Tibial nerve (tissue), 3 donors: ENCODE data around the gene TRMU.

Experiments used
- POLR2A ChIP-seq, 2 donors: fragments of 450-650 bp; IDR thresholded peaks; one replicate each; pipeline ENCODE4 v1.6.1; 2017; ENCODE audit warnings: antibody characterized with exemption in 2 of 2, mild to moderate bottlenecking in 2 of 2, moderate library complexity in 2 of 2
- TF ChIP-seq, protein P1 (sequence below), 5 experiments: fragments of 200-600 bp in 3 of 5; fragments of 450-650 bp in 2 of 5; sonication (generic) in 3 of 5; IDR thresholded peaks; one replicate each; pipeline ENCODE4 v1.5.1; 2016 to 2019; ENCODE audit warnings: antibody characterized with exemption in 5 of 5, mild to moderate bottlenecking in 3 of 5, moderate library complexity in 2 of 5

DNA sequence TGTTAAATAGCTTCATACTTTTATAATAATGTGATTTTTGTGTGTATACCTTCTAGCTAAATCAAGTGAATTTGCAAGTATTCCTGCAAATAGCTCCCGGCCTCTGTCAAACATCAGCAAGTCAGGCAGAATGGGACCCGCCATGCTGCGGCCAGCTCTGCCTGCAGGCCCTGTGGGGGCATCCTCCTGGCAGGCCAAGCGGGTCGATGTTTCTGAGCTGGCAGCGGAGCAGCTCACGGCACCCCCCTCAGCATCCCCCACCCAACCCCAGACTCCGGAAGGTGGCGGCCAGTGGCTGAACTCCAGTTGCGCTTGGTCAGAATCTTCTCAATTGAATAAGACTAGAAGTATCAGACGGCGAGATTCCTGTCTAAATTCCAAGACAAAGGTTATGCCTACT is 19.5 kb upstream of the TRMU start:
- TF ChIP-seq, protein P1, sequence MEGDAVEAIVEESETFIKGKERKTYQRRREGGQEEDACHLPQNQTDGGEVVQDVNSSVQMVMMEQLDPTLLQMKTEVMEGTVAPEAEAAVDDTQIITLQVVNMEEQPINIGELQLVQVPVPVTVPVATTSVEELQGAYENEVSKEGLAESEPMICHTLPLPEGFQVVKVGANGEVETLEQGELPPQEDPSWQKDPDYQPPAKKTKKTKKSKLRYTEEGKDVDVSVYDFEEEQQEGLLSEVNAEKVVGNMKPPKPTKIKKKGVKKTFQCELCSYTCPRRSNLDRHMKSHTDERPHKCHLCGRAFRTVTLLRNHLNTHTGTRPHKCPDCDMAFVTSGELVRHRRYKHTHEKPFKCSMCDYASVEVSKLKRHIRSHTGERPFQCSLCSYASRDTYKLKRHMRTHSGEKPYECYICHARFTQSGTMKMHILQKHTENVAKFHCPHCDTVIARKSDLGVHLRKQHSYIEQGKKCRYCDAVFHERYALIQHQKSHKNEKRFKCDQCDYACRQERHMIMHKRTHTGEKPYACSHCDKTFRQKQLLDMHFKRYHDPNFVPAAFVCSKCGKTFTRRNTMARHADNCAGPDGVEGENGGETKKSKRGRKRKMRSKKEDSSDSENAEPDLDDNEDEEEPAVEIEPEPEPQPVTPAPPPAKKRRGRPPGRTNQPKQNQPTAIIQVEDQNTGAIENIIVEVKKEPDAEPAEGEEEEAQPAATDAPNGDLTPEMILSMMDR (IDR thresholded peaks at IDR 0.05) = no peak
- no peak for TF ChIP-seq POLR2A (IDR thresholded peaks at IDR 0.05)
